HepG2 (cell line): ENCODE data around the gene IST1. TPM values are rescaled to one million over a fixed set of nuclear protein-coding genes. Genes with fewer than 3 reads are reported as not detected.

ENCODE experiments used
- AKNA ChIP-seq: sonication (generic); formaldehyde crosslinking; IDR thresholded peaks from 2 replicates; pipeline ENCODE4 v1.4.0; 2020; ENCODE audit warnings: missing genetic modification reagents, borderline replicate concordance
- BATF2 ChIP-seq: sonication (generic); formaldehyde crosslinking; IDR thresholded peaks from 2 replicates; pipeline ENCODE4 v1.8.0; 2022; ENCODE audit warnings: mild to moderate bottlenecking, missing genetic modification reagents, moderate library complexity
- CCAR2 ChIP-seq: fragments of 200-400 bp; formaldehyde crosslinking; optimal IDR thresholded peaks from 2 replicates; pipeline ENCODE3; 2018; ENCODE audit warnings: low read depth, mild to moderate bottlenecking, low read length, moderate library complexity
- NR2C2 ChIP-seq: sonication (generic); formaldehyde crosslinking; IDR thresholded peaks from 2 replicates; pipeline ENCODE4 v1.4.0; 2020; ENCODE audit warnings: missing genetic modification reagents, mild to moderate bottlenecking, moderate library complexity, borderline replicate concordance
- PATZ1 ChIP-seq: sonication (generic); formaldehyde crosslinking; IDR thresholded peaks from 2 replicates; pipeline ENCODE4 v1.4.0; 2020; ENCODE audit warnings: missing genetic modification reagents
- PHF20 ChIP-seq: sonication (generic); formaldehyde crosslinking; IDR thresholded peaks from 2 replicates; pipeline ENCODE4 v1.5.0; 2020; ENCODE audit warnings: mild to moderate bottlenecking, missing genetic modification reagents
- SRY ChIP-seq: sonication (generic); formaldehyde crosslinking; IDR thresholded peaks from 2 replicates; pipeline ENCODE4 v1.8.0; 2022; ENCODE audit warnings: mild to moderate bottlenecking, missing genetic modification reagents
- XBP1 ChIP-seq: sonication (generic); formaldehyde crosslinking; IDR thresholded peaks from 2 replicates; pipeline ENCODE4 v1.5.0; 2020; ENCODE audit warnings: missing genetic modification reagents
- ZC3H4 ChIP-seq: sonication (generic); formaldehyde crosslinking; IDR thresholded peaks from 2 replicates; pipeline ENCODE4 v1.4.0; 2020; ENCODE audit warnings: missing genetic modification reagents, borderline replicate concordance
- ZNF230 ChIP-seq: sonication (generic); formaldehyde crosslinking; IDR thresholded peaks from 2 replicates; pipeline ENCODE4 v1.4.0; 2020; ENCODE audit warnings: mild to moderate bottlenecking, missing genetic modification reagents
- ZNF747 ChIP-seq: sonication (generic); formaldehyde crosslinking; IDR thresholded peaks from 2 replicates; pipeline ENCODE4 v1.8.1; 2023; ENCODE audit warnings: missing genetic modification reagents, mild to moderate bottlenecking, borderline replicate concordance
- ZNF792 ChIP-seq: IDR thresholded peaks from 2 replicates; pipeline ENCODE4 v1.6.1; 2016
- ZNF878 ChIP-seq: sonication (generic); formaldehyde crosslinking; IDR thresholded peaks from 2 replicates; pipeline ENCODE4 v1.8.1; 2023; ENCODE audit warnings: mild to moderate bottlenecking, missing genetic modification reagents, moderate library complexity
- polyA plus RNA-seq, 8 experiments: library from polyadenylated mRNA; depleted of rRNA in 3 of 8; stranded (reverse) in 7 of 8; unstranded in 1 of 8; fragments of >200 nt; fragmentation: Illumina TruSeq in 4 of 8; extraction: Trizol in 4 of 8; gene quantifications; 2 replicates each; pipeline versions ENCODE4 v1.2.1 to v1.2.3, GENCODE V29; 2011 to 2016; ENCODE audit warnings: low read depth in 4 of 8, missing spikeins in 1 of 8, mixed read lengths in 1 of 8; ENCODE audit not compliant: insufficient read depth in 1 of 8
- total RNA-seq, 5 experiments: library from RNA; depleted of rRNA; stranded (reverse); fragments of >200 nt; fragmentation: Illumina TruSeq; extraction: Trizol; gene quantifications; 2 replicates each; pipeline ENCODE4 v1.2.3, GENCODE V29; 2016; ENCODE audit warnings: low read depth in 1 of 5
- TF ChIP-seq, protein P1 (sequence below): sonication (generic); formaldehyde crosslinking; IDR thresholded peaks from 2 replicates; pipeline ENCODE4 v1.4.0; 2020; ENCODE audit warnings: missing genetic modification reagents
- TF ChIP-seq, protein P2 (sequence below): sonication (generic); formaldehyde crosslinking; IDR thresholded peaks from 2 replicates; pipeline ENCODE4 v1.8.1; 2023; ENCODE audit warnings: missing genetic modification reagents, inconsistent platforms, borderline replicate concordance

Gene IST1
- total and polyA plus RNA-seq, 2 of the 13 experiments (the other 11 are each of a cell fraction or from before 2014, with no cell fraction given), result 346 to 415 TPM

GRCh38 chr16:71883849-71884638, 11.3 kb upstream of the IST1 start, which contains the start of gene ZNF821 (continued):
- TF ChIP-seq, protein P1, sequence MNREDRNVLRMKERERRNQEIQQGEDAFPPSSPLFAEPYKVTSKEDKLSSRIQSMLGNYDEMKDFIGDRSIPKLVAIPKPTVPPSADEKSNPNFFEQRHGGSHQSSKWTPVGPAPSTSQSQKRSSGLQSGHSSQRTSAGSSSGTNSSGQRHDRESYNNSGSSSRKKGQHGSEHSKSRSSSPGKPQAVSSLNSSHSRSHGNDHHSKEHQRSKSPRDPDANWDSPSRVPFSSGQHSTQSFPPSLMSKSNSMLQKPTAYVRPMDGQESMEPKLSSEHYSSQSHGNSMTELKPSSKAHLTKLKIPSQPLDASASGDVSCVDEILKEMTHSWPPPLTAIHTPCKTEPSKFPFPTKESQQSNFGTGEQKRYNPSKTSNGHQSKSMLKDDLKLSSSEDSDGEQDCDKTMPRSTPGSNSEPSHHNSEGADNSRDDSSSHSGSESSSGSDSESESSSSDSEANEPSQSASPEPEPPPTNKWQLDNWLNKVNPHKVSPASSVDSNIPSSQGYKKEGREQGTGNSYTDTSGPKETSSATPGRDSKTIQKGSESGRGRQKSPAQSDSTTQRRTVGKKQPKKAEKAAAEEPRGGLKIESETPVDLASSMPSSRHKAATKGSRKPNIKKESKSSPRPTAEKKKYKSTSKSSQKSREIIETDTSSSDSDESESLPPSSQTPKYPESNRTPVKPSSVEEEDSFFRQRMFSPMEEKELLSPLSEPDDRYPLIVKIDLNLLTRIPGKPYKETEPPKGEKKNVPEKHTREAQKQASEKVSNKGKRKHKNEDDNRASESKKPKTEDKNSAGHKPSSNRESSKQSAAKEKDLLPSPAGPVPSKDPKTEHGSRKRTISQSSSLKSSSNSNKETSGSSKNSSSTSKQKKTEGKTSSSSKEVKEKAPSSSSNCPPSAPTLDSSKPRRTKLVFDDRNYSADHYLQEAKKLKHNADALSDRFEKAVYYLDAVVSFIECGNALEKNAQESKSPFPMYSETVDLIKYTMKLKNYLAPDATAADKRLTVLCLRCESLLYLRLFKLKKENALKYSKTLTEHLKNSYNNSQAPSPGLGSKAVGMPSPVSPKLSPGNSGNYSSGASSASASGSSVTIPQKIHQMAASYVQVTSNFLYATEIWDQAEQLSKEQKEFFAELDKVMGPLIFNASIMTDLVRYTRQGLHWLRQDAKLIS (CRISPR knock-in tag), result no peak
- TF ChIP-seq AKNA (CRISPR knock-in tag) (no peak), BATF2 (CRISPR knock-in tag) (no peak), ZC3H4 (CRISPR knock-in tag) (no peak), ZNF792 (CRISPR knock-in tag) (0 out of 2 replicates have a peak, but pooled peaks have one; percentile 31), SRY (CRISPR knock-in tag) (0 out of 2 replicates have a peak, but pooled peaks have one; percentile 21), PHF20 (peak; percentile 34; the same call in 1 of the 2 replicates), ZNF230 (CRISPR knock-in tag) (peak; percentile 69; the same call in 1 of the 2 replicates), PATZ1 (CRISPR knock-in tag) (peak; percentile 3; the same call in 1 of the 2 replicates), XBP1 (CRISPR knock-in tag) (no peak), ZNF878 (CRISPR knock-in tag) (0 out of 2 replicates have a peak, but pooled peaks have one; percentile 41), ZNF747 (no peak), CCAR2 (no peak), NR2C2 (CRISPR knock-in tag) (0 out of 2 replicates have a peak, but pooled peaks have one; percentile 34)
- TF ChIP-seq, protein P2, sequence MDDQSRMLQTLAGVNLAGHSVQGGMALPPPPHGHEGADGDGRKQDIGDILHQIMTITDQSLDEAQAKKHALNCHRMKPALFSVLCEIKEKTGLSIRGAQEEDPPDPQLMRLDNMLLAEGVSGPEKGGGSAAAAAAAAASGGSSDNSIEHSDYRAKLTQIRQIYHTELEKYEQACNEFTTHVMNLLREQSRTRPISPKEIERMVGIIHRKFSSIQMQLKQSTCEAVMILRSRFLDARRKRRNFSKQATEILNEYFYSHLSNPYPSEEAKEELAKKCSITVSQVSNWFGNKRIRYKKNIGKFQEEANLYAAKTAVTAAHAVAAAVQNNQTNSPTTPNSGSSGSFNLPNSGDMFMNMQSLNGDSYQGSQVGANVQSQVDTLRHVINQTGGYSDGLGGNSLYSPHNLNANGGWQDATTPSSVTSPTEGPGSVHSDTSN, result no peak
